NCI-H1930 (cell line): ENCODE measurements around the gene PM20D1.
"Not testable (repeated sequence)": the region's sequence is repeated elsewhere in the genome, so short reads cannot be mapped to it uniquely, and the experiment has no call there.

Experiments used
- DNase-seq, 2 experiments: peaks; one replicate each; lab custom pipeline; 2025; lab: John Stamatoyannopoulos, UW

PM20D1 gene, protein sequence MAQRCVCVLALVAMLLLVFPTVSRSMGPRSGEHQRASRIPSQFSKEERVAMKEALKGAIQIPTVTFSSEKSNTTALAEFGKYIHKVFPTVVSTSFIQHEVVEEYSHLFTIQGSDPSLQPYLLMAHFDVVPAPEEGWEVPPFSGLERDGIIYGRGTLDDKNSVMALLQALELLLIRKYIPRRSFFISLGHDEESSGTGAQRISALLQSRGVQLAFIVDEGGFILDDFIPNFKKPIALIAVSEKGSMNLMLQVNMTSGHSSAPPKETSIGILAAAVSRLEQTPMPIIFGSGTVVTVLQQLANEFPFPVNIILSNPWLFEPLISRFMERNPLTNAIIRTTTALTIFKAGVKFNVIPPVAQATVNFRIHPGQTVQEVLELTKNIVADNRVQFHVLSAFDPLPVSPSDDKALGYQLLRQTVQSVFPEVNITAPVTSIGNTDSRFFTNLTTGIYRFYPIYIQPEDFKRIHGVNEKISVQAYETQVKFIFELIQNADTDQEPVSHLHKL

GRCh38 chr1:205849619-205850355 is at the start of gene PM20D1:
Gene PM20D1 (minus strand): TSS chr1:205850132. CDS start chr1:205850072, 60 bp downstream.
- DNase-seq = no peak

DNA sequence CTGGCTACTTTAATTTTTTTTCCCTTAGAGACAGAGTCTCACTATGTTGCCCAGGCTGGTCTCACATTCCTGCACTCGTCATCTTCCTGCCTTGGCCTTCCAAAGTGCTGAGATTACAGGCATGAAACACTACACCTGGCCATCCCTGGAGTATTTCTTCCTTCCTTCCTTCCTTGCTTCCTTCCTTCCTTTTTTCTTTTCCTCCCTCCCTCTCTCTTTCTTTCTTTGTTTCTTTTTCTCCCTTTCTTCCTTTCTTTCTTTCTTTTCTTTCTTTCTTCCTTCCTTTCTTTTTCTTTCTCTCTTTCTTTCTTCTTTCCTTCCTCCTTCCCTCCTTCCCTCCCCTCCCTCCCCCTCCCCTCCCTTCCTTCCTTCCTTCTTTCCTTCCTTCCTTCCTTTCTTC is 46.4 kb upstream of the PM20D1 start:
- DNase-seq = no peak

DNA sequence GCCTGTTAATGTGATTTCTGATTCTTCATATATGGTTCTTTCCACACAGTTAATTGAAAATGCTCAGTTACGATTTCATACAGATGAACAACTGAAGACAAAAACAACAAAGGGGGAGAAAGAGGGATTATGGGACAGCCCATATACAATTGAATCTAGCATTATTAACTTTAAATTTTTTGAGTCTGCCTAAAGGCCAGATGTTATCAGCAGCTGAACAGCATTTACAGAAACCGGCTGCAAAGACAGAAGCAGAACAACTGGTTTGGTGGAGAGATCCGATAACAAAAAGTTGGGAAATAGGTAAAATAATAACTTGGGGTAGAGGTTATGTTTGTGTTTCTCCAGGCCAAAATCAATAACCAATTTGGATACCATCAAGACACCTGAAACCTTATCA is 44.2 kb upstream of the PM20D1 start:
- DNase-seq = not testable (repeated sequence)

DNA sequence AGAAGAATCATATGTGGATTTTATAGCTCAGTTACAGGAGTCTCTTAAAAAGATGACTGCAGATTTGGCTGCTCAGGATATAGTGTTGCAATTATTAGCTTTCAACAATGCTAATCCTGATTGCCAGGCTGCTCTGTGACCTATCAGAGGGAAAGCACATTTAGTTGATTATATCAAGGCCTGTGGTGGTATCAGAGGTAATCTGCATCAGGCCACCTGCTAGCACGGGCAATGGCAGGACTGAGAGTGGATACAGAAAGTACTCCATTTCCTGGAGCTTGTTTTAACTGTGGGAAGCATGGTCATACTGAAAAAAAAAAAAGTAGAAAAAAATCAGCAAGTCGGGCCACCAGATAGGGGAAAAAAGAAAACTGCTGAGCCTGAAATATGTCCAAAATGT is 42.2 kb upstream of the PM20D1 start:
- not testable (repeated sequence) for DNase-seq

DNA sequence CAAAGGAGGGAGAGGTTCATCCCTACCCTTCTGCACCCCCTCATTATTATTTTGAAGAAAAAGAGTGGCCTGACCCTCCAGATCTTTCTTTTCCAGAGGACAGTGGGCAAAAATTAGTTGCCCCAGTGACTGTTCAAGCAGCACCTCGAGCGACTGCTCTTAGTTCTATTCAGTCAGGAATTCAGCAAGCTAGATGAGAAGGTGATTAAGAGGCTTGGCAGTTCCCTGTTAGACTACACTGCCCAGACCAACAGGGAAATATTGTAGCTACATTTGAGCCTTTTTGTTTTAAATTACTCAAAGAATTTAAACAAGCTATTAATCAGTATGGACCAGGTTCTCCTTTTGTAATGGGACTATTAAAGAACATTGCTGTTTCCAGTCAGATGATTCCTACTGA is 41.5 kb upstream of the PM20D1 start:
- DNase-seq = not testable (repeated sequence)

- DNase-seq = not testable (repeated sequence)
Observed at GRCh38 chr1:205890631-205891030, 40.7 kb upstream of the PM20D1 start.

DNA sequence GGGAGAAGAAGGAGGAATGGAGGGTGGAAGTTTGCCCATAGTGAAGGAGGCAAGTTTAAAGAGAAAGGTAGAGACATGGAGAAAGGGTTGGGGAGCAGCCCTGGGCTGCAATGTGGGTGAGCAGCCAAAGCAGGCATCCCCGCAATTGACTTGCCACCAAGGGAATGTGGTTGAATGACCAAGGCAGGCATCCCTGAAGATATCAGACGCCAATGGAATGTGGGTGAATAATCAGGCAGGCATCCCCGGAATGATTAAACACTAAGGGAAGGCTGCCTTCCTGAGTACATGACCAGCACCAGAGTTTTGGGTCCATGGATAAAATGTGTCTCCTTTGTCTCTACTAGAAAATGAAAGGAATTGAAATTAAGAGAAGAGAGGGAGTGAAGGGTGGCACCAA is 39.8 kb upstream of the PM20D1 start:
- DNase-seq = not testable (repeated sequence)

GRCh38 chr1:205889006-205889405 is 39.1 kb upstream of the PM20D1 start:
- not testable (repeated sequence) for DNase-seq

GRCh38 chr1:205883792-205884191 is 33.9 kb upstream of the PM20D1 start:
- no peak for DNase-seq

GRCh38 chr1:205880923-205881322 is 31.0 kb upstream of the PM20D1 start:
- DNase-seq = no peak

- no peak for DNase-seq
Observed at GRCh38 chr1:205879974-205880373, 30.0 kb upstream of the PM20D1 start.

DNA sequence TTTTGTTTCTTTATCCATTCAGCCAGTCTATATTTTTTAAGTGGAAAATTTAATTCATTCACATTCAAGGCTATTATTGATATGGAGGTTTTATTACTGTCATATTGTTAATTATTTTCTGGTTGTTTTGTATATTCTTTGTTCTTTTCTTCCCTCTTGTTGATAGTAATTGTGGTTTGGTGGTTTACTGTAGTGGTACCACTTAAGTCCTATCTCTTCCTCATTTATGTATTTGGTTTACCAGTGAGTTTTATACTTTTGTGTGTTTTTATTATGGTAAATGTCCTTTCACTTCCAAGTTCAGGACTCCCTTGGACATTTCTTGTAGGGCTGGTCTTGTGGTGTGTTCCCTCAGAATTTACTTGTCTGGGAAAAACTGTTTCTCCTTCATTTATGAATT is 28.1 kb upstream of the PM20D1 start:
- DNase-seq = no peak

- DNase-seq = not testable (repeated sequence)
Observed at GRCh38 chr1:205873148-205873547, 23.2 kb upstream of the PM20D1 start.

GRCh38 chr1:205870236-205870635 is 20.3 kb upstream of the PM20D1 start:
- no peak for DNase-seq

DNA sequence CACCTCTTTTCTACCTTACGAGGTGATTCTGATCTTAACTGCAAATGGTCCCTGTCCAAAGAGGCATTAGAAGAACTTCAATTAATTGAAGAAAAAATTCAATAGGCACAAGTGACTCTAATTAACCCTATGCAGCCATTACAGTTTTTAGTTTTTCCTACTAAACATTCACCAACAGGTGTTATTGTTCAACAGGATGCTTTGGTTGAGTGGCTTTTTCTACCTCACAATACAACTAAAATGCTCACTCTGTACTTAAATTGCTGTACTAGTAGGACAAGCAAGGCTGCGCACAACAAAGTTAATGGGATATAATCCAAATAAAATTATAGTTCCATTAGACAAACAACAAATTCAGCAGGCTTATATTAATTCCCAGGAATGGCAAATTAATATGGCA is 11.6 kb upstream of the PM20D1 start:
- no peak for DNase-seq

- DNase-seq = no peak
Observed at GRCh38 chr1:205858141-205858961, 8.4 kb upstream of the PM20D1 start.

GRCh38 chr1:205857501-205857900 is 7.6 kb upstream of the PM20D1 start:
- DNase-seq = not testable (repeated sequence)

GRCh38 chr1:205856433-205856832 is 6.5 kb upstream of the PM20D1 start:
- DNase-seq = no peak

GRCh38 chr1:205852969-205853368 is 3.0 kb upstream of the PM20D1 start:
- DNase-seq = no peak

- no peak for DNase-seq
Observed at GRCh38 chr1:205851993-205852392, 2.1 kb upstream of the PM20D1 start.

GRCh38 chr1:205843036-205843859 is 6.7 kb downstream of the PM20D1 start:
- no peak for DNase-seq
